HG03139 (cell line): ENCODE results near the gene RIPOR3.
"Not testable (repeated sequence)": the region's sequence is repeated elsewhere in the genome, so short reads cannot be mapped to it uniquely, and the experiment has no call there.

ENCODE experiments used
- ATAC-seq: cut with Tn5 transposase; IDR thresholded peaks from one replicate; pipeline ENCODE4 v1.9.1; 2021; ENCODE audit not compliant: unreplicated experiment

The RIPOR3 gene

DNA sequence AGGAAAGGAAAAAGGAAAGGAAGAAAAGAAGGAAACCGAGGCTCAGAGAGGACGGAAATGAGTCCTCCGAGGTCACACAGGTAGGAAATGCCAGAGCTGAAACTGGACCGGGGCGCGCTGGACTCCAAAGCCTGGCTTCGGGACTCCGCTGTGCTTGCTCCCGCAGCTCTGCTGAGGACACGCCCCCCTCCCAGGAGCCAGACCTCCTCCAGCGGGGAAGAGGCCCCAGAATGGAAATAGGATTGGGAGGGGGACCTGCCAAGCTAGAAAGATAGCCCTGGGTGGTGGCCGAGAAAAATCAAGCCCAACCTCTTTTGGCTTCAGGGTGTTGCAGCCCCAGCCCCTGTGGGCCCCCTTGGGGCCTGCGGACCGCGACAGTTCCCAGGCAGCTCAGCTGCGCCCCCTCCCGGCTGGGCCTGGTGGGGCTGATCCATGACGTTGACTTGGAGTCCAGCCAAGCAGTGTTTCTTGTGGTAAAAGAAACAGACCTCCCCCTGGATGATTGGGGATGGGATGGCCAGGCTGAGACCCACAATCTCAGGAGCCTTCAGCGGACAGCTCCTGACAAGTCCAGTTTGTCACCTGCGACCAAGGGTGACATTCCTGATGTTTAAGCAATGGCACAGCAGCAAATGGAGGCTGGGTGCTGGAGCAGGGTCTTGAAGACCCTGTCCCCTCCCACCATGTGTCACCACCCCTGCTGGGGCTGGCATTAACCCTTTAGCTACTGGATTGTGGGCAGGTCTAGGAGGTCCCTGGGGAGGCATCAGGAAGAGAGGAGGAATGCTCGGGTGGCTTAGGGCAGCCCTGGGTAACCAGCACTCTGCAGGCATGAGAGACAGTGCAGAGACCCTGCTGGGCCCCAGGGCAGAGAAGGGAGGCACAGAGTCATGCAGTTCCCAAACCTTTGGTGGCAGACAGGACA, 55.4 kb downstream of the RIPOR3 start:
- no peak for ATAC-seq

DNA sequence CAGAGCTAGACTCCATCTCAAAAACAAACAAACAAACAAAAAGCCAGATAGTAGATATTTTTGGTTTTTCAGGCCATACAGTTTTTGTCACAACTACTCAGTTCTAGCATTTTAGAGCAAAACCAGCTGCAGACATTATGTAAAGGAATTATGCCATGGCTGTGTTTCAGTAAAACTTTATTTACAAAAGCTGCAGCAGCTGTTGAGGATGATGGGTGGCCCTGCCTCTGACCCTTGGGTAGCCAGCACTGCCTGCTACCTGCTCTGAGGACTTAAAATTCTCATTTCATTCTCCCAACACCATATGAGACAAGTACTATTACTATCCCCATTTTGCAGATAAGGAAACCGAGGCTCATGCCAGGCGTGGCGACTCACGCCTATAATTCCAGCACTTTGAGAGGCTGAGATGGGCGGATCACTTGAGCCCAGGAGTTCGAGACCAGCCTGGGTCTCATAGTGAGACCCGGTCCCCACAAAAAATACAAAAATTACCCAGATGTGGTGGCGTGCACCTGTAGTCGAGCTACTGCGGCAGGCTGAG, 56.3 kb downstream of the RIPOR3 start:
- no peak for ATAC-seq

DNA sequence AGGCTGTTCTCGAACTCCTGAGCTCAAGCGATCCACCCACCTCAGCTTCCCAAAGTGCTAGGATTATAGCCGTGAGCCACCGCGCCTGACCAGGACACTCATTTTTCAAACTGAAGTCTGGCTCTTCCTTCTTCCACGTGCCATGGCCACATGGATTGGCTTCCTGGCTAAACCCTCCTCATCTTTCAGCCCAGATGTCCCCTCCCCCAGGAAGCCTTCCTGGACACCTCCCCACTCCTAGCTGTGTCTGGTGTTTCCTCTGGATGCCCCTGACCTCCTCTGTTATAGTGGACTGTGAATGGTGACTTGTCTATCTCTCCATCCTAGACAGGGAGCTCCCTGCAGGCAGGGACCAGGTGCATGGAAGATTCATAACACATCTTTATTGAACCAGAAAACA, 57.2 kb downstream of the RIPOR3 start:
- no peak for ATAC-seq

DNA sequence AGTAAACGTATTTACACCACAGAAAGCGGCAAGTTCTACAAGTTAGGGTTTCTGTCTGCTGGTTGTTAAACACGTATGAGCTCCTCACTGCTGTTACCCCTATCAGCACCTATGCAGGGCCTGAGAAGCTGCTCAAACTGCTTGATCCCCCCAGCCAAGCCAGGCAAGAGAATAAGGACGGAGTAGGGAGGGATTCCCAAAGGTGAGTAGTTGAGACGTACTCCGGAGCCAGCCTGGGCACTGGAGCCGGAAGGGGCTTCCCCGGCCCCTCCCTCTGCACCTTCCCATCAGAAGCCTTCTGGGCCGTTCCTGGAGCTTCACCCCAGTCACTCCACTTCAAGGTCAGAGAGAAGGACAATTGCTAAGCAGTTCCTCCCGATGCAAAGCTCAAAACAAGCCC, 58.0 kb downstream of the RIPOR3 start:
- ATAC-seq: no peak

DNA sequence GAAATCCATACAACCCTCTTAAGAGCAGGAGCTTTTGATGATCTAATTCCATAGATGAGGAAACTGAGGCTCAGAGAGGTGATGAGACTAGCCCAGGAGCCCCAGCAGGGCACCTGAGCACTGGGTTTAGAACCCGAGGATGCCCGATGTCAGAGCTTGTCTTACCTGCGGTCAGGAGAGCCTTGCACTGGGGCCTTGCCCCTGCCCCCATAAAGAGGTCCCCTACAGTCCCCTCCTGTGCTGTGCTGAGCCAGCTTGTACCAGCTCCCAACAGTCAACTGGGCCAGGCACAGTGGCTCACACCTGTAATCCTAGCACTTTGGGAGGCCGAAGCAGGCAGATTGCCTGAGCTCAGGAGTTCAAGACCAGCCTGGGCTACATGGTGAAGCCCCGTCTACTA, 58.6 kb downstream of the RIPOR3 start:
- no peak for ATAC-seq

DNA sequence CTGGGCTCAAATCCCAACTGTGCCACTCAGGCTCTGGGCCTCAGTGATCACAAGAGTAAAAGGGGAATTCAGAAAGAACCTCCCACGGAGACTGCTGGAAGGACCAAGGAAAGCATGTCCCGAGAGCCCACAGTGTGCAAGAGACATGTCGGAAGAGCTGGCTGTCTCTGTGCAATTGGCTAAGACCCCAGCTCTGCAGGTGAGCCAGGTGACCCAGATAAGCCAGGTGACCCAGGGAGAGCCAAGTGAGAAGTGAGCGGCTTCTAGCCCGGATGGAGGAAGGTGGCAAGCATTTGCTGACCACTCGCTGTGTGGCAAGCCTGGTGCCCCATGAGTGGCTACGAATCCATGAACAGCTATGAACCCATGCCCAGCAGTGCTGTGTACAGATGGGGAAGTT, 59.1 kb downstream of the RIPOR3 start:
- no peak for ATAC-seq

DNA sequence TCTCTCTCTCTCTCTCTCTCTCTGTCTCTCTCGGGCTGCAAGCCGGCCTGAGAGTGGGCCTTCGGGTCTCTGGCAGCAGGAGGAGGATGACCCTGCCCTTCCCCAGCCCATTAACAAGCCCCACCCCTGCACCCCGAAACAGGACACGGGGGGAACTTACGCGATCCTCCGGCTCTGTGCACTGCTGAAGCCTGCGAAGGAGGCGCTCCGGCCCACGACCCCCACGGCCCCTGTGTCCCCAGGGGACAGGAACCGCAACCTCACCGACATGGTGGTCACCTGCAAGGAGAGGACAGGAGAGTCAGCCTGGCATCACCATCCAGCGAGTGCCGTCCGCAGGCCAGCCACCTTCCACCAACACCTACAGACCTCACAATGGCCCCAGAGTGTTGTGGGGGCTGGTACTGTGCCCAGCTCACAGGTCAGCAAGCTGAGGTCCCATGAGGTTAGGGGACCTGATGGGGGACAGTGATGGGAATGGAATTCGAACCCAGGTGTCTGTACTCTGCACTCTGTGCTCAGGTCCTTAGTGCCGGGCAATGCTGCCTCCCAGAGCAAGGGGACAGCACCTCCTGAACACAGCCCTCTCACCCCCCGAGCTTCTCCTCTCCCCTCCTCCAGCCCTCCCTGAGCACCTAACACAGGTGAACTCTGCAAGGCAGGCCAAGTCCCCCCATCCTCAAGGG, 60.6 kb downstream of the RIPOR3 start:
- ATAC-seq: no peak

DNA sequence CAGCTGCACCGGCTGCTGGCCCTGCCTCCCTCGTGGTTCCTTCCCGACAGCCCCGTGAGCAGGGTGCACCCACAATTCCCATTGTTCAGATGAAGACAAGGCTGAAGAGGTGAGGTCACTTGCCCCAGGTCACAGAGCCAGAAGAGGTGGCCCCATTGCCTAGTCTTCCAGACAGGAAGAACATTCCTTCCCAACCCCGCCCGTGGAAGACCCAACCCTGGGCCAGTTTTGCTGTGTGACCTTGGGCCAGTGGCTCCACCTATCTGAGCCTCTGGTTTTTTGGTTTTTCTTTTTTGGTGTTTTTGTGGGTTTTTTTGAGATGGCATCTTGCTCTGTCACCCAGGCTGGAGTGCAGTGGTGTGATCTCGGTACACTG, 61.7 kb downstream of the RIPOR3 start:
- no peak for ATAC-seq

DNA sequence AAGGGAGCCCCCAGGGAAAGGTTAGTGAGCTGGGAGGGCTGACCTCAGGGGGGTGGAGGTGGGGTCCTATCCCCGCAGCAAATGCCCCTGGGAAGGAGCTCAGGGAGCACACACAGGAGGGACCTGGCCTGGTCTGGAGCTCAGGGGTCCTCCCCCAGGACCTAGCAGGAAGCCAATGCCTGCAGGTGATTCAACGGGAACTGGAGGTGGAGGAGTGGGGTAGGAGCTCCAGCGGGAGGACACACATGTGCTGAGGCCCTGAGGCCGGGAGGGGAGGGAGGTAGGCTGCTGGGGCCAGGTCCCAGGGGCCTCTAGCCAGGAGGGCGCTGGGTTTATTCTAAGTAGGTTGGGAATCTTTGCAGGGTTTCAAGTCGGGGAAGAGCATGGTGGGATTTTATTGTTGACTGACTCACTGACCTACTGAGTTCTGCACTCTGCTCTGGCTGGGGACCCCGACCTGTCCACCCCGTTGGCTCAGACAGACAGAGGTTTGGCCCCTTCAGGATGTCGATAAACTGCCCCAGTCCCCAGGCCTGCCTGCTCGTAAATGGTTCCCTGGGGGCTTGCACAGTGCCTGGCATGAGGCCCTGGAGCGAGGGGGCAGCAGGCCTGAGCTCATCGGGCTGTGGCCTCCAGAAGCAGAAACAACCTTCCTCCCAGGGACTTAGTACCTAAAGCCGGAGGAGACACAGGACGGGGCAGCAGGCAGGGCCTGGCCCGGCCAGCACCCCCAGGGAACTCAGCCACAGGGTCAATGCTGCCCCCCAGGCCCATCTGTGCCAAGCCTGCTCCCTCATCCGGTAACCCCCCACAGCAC, 62.3 kb downstream of the RIPOR3 start:
- no peak for ATAC-seq

DNA sequence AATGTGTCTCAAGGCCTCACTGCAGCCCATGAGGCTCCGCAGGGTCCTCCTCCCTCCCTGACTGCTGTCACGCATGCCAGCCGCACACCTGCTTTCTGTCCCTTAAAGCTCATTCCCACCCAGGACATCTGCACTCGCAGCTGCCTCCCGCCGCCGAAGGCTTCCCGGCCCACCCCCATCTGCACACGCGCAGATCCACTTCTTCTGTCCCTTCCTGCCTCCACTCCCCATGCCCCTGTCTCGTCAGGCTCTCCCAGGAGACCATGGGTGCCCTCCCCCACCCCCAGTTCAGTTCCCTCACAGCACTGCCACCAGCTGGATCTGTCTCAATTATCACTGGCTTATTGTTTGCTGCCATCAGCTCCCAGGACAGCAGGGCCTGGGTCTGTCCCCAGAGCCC, 63.0 kb downstream of the RIPOR3 start:
- ATAC-seq: no peak

DNA sequence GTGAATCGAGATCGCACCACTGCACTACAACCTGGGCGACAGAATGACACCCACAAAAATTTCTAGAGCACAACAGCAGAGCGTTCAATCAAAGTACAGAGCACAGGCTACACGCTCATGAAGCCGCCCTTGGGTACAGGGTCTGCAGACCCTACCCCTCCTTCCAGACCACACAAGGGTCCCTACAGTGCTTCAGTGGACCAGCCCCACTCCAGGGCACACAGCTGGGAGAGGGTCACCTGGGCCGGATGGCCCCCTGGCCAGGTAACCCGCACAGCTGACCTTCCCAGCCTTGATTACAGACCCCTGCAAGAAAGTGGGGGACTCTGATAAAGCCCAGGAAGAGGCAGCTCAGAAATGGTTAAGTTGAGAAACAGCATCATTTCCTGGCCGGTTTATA, 63.6 kb downstream of the RIPOR3 start:
- ATAC-seq: no peak

DNA sequence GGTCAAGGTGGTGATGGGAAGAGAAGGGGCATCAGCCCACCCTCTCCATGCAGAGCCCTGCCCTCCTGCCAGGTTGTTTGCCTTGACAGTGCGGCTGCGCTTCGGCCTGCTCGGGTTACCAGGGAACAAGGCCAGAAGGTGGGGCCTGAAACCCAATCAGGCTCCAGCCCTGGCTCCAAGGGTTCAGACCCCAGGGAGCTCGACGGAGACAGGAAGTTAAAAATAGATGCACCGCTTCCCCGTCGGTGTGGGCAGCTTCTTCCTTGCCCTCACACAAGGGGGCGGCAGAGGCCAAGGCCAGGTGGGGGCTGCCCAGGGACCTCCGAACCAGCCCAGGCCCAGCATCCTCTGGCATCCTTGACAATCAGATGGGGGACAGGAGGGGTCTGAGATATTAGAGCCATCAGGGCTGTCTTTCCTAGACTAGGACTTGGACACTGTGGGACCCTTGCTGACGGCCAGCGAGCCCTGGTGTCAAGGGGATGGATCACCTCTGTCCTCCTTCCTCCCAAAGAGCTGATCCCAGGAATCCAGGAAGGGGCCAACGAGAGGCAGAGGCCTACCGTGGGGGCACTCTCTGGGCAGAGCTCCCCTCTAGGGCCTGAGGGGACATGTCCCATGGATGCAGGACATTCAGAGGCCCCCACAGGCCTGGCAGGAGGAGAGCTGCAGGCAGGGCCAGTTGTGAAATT, 65.2 kb downstream of the RIPOR3 start:
- no peak for ATAC-seq

DNA sequence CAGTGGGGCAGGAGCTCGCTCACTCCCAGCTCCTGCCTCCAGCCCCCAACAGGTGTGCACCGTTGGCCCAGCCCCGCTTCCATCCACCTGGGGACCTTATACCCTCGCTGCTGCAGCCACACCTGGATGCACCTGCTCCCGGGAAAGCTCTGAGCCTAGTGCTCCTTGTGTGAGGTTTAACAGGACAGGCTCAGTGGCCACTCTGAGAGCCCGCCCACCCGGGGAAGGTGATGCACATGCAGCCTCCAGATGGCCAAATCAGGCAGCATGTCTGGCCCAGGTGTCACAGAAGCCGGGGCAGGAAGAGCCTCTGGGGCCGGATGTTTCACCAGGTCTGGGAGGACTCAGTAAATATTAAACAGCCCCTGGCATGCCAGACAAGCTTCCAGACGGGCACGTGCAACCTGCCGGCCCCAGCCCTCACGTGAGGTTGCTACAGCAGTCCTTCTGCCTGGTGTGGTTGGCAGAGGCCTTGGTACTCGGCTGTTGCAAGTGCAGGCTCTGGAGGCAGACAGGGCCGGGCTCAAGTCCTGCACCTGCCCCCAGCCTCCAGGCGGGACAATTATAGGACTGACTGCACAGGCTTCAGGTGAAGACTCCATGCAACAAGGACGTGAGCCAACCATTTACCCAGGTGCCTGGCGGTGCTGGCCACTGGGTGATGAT, 66.9 kb downstream of the RIPOR3 start:
- ATAC-seq: no peak

DNA sequence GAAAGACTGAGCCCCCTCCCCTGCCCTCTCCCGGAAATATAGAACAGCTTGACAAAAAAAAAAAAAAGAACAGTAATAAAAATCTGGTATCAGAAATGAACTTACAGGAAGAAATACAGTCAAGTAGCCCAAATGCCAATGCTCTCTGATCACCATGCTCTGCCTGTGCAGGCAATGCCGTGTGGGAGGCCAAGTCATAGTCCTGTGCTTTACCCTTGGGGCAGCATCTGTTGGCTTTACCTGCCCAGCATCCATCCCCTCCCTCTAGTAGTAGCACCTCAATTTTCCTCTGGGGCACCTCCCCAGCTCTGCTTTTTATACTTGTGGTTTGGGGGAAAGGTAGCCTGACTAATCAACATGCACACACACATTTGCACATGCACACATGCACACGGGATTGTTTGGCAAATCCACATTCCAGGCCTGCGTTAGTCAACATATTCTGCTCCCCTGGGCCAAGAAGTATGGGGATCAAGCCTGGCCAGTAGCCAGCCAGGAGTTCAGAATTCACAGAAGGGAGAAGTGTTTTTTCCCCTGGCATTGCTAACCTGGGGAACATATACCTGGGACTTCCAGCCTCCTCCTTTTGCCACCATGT, 70.2 kb downstream of the RIPOR3 start:
- ATAC-seq: no peak

DNA sequence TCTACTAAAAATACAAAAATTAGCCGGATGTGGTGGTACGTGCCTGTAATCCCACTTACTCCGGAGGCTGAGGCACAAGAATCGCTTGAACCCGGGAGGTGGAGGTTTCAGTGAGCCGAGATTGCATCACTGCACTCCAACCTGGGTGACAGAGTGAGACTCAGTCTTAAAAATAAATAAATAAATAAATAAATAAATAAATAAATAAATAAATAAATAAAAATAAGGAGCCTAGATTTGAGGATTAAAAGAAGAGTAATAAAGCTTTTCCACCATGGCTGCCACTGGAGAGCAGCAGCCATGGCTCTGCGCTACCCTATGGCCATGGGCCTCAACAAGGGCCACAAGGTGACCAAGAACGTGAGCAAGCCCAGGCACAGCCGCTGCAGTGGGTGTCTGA, 70.9 kb downstream of the RIPOR3 start:
- ATAC-seq: not testable (repeated sequence)

DNA sequence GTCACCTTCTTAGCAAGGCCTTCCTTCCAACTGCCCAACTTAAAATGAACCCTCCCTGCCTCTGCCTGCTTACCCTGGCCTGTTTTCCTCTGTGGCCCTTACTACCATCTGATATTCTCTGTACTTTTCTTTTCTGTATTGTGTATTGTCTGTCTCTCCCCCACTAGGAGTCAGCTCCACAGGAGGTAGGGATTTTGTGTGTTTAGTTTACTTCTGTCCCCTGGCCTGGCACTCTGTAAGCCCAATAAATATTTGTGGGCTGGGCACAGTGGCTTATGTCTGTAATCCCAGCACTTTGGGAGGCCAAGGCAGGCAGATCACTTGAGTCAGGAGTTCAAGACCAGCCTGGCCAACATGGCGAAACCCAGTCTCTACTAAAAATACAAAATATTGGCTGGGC, 72.8 kb downstream of the RIPOR3 start:
- ATAC-seq: no peak

DNA sequence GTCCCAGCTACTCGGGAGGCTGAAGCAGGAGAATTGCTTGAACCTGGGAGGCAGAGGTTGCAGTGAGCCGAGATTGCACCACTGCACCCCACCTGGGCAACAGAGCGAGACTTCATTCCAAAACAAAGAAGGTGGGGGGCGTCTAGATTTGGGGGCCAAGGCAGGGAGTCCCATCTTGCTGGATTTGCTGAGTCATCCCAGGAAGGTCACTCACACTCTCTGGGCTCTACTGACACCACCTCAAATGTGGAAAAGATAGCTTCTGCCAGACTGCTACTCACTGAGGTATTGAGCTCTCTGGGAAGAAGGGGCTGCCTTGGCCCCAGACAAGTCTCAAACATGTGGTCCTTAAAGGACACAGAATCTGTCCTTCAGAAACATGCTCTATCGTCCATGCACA, 74.3 kb downstream of the RIPOR3 start:
- no peak for ATAC-seq

DNA sequence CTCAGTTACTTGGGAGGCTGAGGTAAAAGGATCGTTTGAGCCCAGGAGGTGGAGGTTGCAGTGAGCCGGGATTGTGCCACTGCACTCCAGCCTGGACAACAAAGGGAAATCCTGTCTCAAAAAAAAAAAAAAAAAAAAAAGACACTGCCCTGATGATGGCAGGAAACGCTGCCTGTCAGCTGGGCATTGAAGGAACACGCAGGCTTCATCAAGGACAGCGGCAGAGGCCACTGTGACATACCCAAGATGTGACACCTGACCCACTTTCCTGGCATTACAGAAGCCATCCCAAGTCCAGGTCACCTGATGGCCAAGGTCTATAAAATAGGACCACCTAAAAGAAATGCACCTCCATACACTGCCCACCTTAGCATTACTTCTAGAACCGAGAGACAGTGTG, 75.9 kb downstream of the RIPOR3 start:
- ATAC-seq: no peak

DNA sequence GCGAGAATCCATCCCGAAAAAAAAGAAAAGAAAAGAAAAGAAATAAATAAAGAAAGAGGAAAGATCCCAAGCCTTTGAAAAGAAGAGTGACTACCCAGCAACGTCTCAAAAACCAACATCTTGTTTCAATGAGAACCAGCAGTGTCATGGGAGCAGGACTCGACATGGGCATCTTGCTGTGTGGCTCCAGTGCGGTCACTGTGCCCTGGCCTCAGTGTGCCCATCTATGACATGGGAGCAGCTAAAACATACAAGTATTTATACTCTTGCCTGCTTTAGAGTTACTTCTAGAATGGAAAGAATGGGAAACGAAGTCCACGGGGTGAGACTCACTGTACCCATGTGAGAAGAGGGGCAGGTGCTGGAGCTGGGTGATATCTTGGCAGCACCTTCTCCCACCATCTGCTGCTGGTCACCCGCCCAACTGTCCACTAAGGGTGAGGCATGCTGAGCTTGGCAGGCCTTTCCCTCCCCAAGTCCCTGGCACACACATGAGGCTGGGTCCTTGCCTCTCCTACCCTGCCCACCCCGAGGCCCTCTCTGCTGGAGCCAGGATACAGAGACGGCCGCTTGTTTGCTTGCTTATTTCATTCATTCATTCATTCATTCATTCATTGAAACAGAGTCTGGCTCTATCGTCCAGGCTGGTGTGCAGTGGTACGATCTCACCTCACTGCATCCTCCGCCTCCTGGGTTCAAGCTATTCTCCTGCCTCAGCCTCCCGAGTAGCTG, 77.7 kb downstream of the RIPOR3 start:
- no peak for ATAC-seq
